Activated effector memory CD4-positive, alpha-beta T cell treated with anti-CD3 and anti-CD28 coated beads, Interleukin-2, amount 50 U/mL, for 16 hours (primary cell): Measurements from ENCODE around the gene RNF166.
A peak's percentile ranks its signal among the peaks of the same experiment; 100 is the strongest.

ENCODE experiments used
- DNase-seq: peaks from one replicate; pipeline ENCODE4 v3.0.0-alpha.2; 2020

The RNF166 gene

GRCh38 chr16:88738151-88739084, 32.2 kb upstream of the RNF166 start:
- no peak for DNase-seq

GRCh38 chr16:88737298-88738150, 31.3 kb upstream of the RNF166 start:
- peak; percentile 89 for DNase-seq

- DNase-seq: no peak
Measured at GRCh38 chr16:88736496-88736895, 30.3 kb upstream of the RNF166 start.

- DNase-seq: no peak
Measured at GRCh38 chr16:88736088-88736487, 29.9 kb upstream of the RNF166 start.

GRCh38 chr16:88735616-88736015, 29.4 kb upstream of the RNF166 start:
- no peak for DNase-seq

GRCh38 chr16:88735121-88735520, 28.9 kb upstream of the RNF166 start:
- DNase-seq: no peak

- no peak for DNase-seq
Measured at GRCh38 chr16:88734361-88734728, 28.1 kb upstream of the RNF166 start.

GRCh38 chr16:88733630-88734360, 27.6 kb upstream of the RNF166 start:
- DNase-seq: no peak

GRCh38 chr16:88732961-88733294, 26.7 kb upstream of the RNF166 start:
- no peak for DNase-seq

- no peak for DNase-seq
Measured at GRCh38 chr16:88732172-88732960, 26.2 kb upstream of the RNF166 start.

GRCh38 chr16:88731699-88732098, 25.5 kb upstream of the RNF166 start:
- no peak for DNase-seq

- DNase-seq: no peak
Measured at GRCh38 chr16:88730632-88731607, 24.7 kb upstream of the RNF166 start.

GRCh38 chr16:88727871-88728270, 21.7 kb upstream of the RNF166 start:
- no peak for DNase-seq

GRCh38 chr16:88726981-88727380, 20.8 kb upstream of the RNF166 start:
- no peak for DNase-seq

GRCh38 chr16:88726408-88726749, 20.2 kb upstream of the RNF166 start:
- DNase-seq: no peak

GRCh38 chr16:88725609-88726407, 19.6 kb upstream of the RNF166 start:
- no peak for DNase-seq

GRCh38 chr16:88724855-88725555, 18.8 kb upstream of the RNF166 start:
- no peak for DNase-seq

- DNase-seq: no peak
Measured at GRCh38 chr16:88723911-88724310, 17.7 kb upstream of the RNF166 start.

- DNase-seq: no peak
Measured at GRCh38 chr16:88723507-88723887, 17.3 kb upstream of the RNF166 start.
